Measurements from ENCODE around the gene USF2.
"Not testable (repeated sequence)": the region's sequence is repeated elsewhere in the genome, so short reads cannot be mapped to it uniquely, and the experiment has no call there.

USF2 gene

DNA sequence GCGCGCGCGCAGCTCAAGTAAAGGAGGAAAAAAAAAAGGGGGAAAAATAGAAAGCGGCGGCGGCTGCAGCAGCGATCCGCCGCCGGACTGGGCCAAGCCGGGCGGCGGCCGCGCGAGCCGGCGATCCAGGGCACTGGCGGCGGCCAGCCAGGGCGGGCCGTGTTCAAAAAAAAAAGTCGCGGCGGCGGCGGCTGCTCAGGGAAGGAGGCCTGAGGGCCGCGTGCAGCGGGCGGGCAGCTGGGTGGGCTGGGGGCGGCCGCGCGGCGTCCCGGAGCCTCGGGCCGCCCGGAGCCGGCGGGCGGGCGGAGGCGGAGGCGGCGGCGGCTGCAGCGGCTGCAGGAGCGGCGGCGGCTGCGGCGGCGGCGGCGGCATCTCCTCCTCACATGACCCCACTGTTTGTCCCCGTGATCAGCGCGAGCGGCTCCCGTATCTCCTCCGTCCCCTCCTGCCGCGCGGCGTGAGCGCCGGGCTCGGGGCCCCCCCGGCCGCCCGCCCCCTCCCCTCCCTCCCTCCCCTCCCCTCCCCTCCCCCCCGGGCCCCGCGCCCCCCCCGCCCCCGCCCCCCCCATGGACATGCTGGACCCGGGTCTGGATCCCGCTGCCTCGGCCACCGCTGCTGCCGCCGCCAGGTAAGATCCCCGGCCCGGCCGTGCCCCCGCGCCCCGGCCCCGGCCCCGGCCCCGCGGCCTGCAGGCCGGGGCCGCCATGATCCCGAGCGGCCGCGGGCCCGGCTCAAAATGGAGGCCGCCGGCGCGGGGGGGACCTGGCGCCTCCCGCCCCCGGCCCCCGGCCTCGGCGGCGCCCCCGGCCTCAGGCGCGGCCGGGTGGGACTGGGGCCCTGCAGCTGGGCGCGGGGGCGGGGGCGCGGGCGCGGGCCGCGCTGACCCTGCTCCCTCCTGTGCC lies at the start of gene USF2:
TSS of gene USF2 (plus strand) at position 427 of the 902 bp plus-strand sequence. CDS start at position 567, 140 bp downstream.
- peak; percentile 73 to 74 for DNase-seq

GRCh38 chr19:35219008-35219407 lies 49.8 kb upstream of the USF2 start:
- DNase-seq = no peak

GRCh38 chr19:35220315-35220921 lies 48.3 kb upstream of the USF2 start:
- no peak for DNase-seq

GRCh38 chr19:35220973-35221590 lies 47.7 kb upstream of the USF2 start:
- DNase-seq = not testable (repeated sequence)

GRCh38 chr19:35222373-35223015 lies 46.3 kb upstream of the USF2 start:
- no peak for DNase-seq

GRCh38 chr19:35223084-35223790 lies 45.5 kb upstream of the USF2 start:
- no peak for DNase-seq

DNA sequence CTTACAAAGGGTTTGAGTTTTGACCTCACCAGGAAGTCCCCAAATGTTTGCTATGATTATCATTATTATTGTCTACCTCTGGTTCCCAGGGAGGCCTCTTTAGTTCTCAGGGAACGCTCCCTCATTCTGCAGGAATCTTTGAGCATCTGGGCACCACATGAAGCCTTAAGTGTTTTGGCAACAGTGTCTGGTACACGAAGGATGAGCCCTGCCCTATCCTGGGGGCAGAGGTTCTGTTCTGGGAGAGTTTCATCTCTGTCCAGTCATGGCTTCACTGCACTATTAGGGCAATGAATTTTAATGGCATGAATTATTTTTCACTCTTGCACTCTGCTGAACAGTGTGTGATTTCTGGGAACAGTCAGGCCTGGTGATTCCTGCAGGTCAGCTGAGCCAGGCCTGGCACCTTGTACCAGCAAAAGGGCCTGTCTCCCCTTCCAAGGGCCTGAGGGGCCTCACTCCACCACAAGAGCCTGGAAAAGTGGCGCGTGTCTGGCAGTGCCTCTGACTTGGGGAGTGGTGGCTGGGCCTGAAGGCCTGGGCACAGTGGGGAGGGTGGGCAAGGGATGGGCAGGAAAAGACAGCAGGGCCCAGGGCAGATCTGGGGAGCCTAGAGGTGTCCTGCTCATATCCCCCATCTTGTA lies 44.8 kb upstream of the USF2 start:
- no peak for DNase-seq

DNA sequence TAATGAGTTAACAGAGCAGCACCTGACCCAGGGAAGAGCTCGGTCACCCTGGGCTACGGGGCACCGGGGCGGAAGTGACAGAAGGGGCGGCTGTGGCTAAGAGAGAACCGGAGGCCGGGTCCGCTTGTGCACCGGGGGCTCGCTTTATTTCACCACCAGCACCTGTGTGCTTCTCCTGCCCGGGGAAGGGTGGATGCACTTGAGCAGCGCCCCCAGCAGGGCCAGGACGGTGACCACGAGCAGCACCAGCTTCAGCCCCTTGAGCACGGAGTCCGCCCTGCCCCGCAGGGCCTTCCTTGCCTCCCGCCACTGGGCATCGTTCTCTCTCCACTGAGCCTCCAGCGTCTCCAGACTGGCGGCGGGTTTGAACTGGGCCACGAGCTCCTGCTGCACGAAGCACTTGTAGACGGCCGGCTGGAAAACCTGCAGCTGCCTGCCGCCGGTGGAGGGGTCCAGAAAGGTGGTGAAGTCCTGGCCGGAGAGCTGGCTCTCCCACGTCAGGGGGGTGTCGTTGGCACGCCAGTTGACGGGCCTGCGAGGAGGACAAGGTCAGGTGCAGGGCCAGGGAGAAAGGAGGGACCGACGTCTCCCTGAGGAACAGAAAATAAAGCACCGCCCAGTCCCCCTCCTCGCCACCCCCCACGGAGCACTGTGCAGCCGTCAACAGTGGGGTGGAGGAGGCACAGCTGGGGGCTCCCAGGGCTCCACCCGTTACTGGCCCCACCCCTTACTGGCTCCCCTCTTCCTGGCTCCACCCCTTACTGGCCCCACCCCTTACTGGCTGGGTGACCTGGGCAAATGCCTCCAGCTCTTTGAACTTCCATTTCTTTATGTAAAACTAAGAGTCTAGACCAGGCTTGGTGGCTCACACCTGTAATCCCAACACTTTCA lies 43.8 kb upstream of the USF2 start:
- DNase-seq = no peak

DNA sequence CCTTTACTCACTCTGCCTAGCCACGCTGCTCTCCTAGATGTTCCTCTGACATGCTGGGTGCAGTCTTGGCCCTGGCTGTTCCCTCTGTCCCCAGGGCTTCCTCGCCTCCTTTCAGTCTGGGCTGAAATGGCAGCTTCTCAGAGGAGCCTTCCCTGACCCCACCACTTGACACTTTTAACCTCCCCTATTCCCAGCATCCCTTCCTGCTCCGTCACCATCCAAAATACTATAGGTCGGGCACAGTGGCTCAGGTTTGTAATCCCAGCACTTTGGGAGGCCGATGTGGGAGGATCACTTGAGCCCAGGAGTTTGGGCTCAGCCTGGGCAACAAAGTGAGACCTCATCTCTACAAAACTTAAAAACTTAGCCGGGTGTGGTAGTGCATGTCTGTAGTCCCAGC lies 42.8 kb upstream of the USF2 start:
- no peak for DNase-seq

GRCh38 chr19:35226748-35227147 lies 42.0 kb upstream of the USF2 start:
- DNase-seq = no peak

GRCh38 chr19:35228177-35228930 lies 40.4 kb upstream of the USF2 start, which contains the start of gene FAM187B:
FAM187B (minus strand) TSS chr19:35228739; CDS start chr19:35228680, 59 bp downstream.
- no peak for DNase-seq

- no peak for DNase-seq
These were observed 39.2 kb upstream of the USF2 start for GRCh38 chr19:35229601-35230000.

- no peak for DNase-seq
These were observed 36.7 kb upstream of the USF2 start for GRCh38 chr19:35231956-35232645.

DNA sequence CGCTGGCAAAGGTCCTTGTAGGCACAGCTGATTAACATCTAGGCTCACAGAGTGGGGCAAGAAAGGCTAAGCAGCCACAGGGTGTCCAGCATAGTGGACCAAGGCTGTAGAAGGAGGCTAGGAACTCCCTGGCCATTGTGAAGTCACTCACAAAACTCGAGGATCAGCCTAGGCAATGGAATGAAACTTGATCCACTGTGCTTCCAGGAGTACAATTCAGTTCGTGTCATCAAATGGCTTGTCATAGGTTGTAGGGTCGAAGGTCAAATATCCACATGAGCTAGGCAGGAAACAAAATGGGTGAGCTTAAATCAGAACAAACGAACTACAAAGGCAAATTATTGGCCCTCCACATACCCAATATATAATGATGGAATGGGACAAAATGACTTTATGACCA lies 35.9 kb upstream of the USF2 start:
- DNase-seq = no peak

- DNase-seq = no peak
These were observed 31.9 kb upstream of the USF2 start for GRCh38 chr19:35236638-35237400.

- not testable (repeated sequence) for DNase-seq
These were observed 29.2 kb upstream of the USF2 start for GRCh38 chr19:35239597-35239996.

GRCh38 chr19:35240327-35240726 lies 28.4 kb upstream of the USF2 start:
- no peak for DNase-seq

- no peak for DNase-seq
These were observed 27.3 kb upstream of the USF2 start for GRCh38 chr19:35241417-35241816.
